Measurements from ENCODE around the gene WDFY2.
"Not testable (repeated sequence)": the region's sequence is repeated elsewhere in the genome, so short reads cannot be mapped to it uniquely, and the experiment has no call there.

The WDFY2 gene

GRCh38 chr13:51635137-51635878, 51.0 kb downstream of the WDFY2 start:
- DNase-seq = no peak

GRCh38 chr13:51636349-51636890, 52.2 kb downstream of the WDFY2 start:
- peak; percentile 46 for DNase-seq

- DNase-seq = no peak
These were observed 53.6 kb downstream of the WDFY2 start for GRCh38 chr13:51637852-51638215.

- DNase-seq = no peak
These were observed 54.1 kb downstream of the WDFY2 start for GRCh38 chr13:51638216-51638871.

GRCh38 chr13:51639171-51639570, 54.9 kb downstream of the WDFY2 start:
- no peak for DNase-seq

GRCh38 chr13:51640696-51641095, 56.4 kb downstream of the WDFY2 start:
- not testable (repeated sequence) for DNase-seq

- peak; percentile 6 for DNase-seq
These were observed 59.0 kb downstream of the WDFY2 start for GRCh38 chr13:51643105-51643881.

- DNase-seq = no peak
These were observed 59.6 kb downstream of the WDFY2 start for GRCh38 chr13:51643882-51644281.

GRCh38 chr13:51644654-51645053, 60.4 kb downstream of the WDFY2 start:
- no peak for DNase-seq

GRCh38 chr13:51645154-51645650, 60.9 kb downstream of the WDFY2 start:
- DNase-seq = no peak

GRCh38 chr13:51645761-51646670, 61.8 kb downstream of the WDFY2 start:
- DNase-seq = no peak

- DNase-seq = no peak
These were observed 62.8 kb downstream of the WDFY2 start for GRCh38 chr13:51647067-51647466.

- not testable (repeated sequence) for DNase-seq
These were observed 67.9 kb downstream of the WDFY2 start for GRCh38 chr13:51652193-51652592.

GRCh38 chr13:51659276-51660127, 75.2 kb downstream of the WDFY2 start:
- no peak for DNase-seq

- no peak for DNase-seq
These were observed 76.6 kb downstream of the WDFY2 start for GRCh38 chr13:51660813-51661212.

- no peak for DNase-seq
These were observed 80.0 kb downstream of the WDFY2 start for GRCh38 chr13:51663973-51664957.

- no peak for DNase-seq
These were observed 81.2 kb downstream of the WDFY2 start for GRCh38 chr13:51665456-51665855.

GRCh38 chr13:51666374-51666773, 82.1 kb downstream of the WDFY2 start:
- DNase-seq = no peak

GRCh38 chr13:51666839-51667238, 82.6 kb downstream of the WDFY2 start:
- DNase-seq = no peak

Data from NCI-H510A treated with DMSO at 0.1 percent for 48 hours (cell line).